ENCODE results near the gene EHD4.

Gene EHD4

DNA sequence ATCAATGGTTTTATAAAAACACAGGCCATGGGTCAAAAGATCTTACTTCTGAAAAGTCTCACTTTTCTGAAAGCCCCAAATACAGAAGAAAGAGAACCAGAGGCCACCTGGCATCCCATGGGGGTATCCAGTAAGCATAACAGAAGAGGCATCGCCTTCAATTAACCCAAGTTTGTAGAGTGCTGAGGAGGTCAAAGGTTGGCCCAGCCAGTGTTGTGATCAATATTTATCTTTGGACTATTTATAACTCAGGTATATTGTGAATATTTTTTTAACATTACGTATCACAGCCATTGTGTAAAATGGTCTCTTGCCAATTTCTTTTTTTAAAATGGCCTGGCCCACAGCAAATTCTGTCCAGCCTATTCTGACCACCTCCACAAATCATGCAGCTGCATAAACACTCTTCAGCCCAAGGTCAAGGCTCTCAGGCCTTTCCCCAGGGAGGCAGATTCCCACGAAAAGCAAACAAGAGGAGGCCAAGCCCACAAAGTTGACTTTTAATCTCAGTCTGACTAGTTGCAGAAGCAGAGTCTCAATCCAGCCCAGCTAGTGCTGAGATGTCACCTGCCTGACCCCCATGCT, 52.3 kb downstream of the EHD4 start:
- DNase-seq (ENCODE audit: low read depth in 2 of 2), result no peak

GRCh38 chr15:41919201-41919820, 53.0 kb downstream of the EHD4 start:
- no peak for DNase-seq (ENCODE audit: low read depth in 2 of 2)

DNA sequence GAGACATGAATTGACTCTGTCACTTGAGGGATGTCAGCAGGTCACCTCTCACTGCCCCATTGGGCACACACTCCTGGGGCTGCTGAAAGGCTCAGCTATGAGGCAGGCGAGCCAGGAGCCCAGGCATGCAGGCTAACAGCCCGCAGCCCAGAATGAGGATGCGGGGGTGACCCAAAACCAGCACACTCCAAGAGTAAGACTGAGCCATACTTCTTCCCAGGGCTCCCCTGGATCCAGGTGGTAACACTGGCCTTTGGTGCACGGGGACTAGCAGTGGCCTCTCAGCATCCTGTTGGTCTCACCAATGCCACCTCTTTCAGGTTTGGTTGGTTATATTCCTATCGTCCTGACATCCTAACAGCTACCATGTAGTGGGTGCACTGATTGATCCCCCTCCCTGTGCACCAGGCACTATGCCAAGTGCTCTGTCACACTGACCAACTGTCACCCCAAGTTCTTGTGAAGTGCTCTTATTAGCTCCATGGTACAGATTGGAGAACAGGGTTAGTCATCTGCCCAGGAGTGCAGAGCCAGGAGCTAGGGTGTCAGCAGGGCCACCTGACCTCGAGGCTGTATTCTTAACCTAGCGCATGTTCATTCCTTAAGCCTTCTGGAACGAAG, 53.7 kb downstream of the EHD4 start:
- DNase-seq (ENCODE audit: low read depth in 2 of 2), result no peak

DNA sequence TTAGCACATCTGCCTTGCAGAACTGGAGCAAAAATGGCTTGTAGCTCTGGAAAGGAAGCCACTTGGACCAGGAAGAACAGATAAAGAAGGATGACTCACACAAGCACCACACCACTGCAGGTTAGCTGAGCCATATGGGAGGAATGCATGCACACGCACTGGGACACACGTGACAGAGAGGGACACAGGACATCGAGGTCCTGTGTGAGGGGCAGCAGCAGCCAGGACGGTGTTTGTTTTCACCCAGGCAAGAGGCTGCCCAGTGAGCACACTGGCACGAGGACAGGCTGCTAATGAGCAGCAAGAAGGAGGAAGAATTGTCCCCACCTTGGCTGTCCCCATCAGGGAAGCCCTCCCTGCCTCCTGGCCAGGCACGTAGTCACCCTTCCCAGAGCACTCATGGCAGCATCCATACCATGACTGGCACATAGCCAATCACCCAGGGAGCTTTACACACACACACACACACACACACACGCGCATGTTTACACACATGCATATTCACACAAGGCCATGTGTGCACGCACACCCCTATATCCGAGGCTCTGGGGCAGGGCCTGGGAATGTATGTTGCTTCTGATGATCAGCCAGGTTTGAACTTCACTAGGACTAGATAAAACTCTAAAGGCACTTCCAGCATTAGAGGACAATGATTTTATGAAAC, 54.5 kb downstream of the EHD4 start:
- DNase-seq (ENCODE audit: low read depth in 2 of 2), result no peak

DNA sequence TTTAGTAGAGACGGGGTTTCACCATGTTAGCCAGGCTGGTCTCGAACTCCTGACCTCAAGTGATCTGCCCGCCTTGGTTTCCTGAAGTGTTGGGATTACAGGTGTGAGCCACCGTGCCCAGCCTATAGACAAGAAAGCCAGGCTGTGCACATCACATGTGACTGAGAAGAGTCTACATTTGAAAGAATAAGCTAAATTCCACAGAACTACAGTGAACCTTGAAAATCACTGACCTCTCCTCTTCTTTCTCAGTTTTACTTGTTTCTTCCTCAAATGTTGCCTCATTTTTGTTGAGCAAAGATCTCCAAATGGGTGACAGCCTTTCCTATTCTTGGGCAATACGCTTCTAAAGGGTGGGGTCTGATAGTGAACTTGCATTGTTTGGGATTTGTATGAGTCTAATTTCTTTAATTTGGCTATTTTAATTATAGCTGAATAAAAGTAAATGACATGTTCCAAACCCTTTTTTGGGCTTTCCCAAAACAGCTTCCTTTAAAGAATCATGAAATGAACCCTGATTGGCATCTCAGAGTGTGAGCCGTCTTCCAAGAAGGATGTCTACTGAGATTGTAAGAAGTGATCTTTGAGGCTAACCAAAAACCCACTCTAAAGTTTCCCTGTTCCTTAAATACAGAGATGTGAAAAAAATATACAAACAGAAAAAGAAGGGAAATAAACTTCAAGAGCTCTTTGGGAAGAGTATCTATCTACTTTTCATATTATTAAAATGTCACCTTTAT, 56.9 kb downstream of the EHD4 start:
- DNase-seq (ENCODE audit: low read depth in 2 of 2), result no peak

GRCh38 chr15:41914411-41914810, 57.9 kb downstream of the EHD4 start:
- no peak for DNase-seq (ENCODE audit: low read depth in 2 of 2)

DNA sequence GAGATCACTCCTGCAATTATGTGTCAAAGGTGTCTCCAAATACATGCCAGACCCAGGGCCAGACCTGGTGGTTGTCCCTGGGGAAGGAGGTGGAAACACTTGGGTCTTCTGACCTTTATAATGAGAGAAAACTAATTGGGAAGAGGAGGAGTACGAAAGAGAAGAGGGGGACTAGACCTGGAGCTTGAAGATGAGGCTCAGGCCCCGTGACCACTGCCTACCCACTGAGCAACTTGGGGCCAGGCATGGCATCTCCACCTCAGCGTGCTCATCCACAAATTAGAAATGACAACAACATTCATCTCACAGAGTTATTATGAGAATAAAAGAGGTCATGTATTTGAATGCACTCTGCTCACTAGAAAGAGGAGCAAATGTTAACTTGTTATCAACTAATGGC, 59.1 kb downstream of the EHD4 start:
- DNase-seq (ENCODE audit: low read depth in 2 of 2), result no peak

DNA sequence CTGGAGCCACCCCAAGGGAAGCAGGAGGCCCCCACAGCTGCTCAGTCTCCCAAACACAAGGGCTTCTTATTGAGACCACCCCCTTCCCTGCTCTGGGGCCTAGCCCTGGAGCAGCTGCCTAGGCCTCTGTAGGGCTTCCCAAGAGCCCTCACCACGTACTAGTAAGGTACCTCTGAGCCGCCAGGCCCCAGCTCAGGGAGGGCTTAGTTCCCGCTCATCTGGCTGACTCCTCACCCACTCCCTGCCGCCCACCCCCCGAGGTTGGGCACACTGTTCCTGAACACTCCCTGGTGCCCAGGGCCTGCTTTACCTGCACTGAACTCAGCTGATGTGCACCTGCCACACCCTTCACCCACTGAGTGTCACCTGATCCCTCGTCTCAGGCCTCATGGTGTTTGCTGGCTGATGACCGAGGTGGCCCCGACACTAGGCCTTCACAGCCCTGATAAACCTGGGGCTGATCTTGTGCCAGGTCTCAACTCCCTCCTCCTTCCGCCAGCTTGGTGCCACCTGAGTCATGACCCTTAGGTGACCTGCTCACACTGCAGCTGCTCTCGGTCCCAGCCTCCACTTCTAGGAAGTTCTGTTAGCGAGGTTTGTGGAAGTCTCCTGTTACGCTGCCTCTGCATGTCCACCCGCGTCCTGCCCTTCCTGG, 60.5 kb downstream of the EHD4 start:
- no peak for DNase-seq (ENCODE audit: low read depth in 2 of 2)

DNA sequence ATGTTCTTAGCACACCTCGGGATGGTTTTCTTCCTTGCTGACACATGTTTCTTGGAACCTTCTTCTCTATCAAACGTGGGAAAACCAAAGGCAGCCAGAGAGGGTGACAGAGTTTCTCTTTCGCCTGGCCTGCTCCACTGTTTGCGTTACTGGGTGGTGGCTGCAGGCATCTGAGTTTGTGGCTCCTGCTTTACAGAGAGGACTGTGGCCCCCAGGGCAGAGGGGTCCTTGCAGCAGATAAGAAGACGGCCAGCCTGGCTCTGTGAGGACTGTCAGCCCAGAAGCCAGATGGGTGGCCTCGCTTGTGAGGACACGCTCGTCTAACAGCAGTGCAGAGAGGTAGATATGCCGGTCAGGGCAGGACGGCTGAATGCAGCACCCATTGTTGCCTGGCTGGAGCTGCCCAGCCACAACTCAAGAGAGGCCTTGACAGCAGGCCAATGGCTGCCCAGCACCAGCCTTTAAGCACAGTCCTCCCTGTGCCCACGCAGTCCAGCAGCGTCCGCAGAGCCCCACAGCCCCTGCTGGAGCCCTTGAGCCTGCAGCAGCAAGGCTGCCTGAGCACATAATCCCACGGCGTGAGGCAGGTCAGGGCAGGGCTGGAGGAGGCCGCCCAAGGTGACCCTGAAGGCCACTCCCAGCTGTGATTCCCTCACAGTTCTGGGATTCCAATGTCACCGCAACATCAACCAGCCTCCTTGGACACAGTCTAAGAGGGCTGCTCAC, 63.5 kb downstream of the EHD4 start:
- no peak for DNase-seq (ENCODE audit: low read depth in 2 of 2)

- no peak for DNase-seq (ENCODE audit: low read depth in 2 of 2)
Observed at GRCh38 chr15:41907141-41907540, 65.2 kb downstream of the EHD4 start.

DNA sequence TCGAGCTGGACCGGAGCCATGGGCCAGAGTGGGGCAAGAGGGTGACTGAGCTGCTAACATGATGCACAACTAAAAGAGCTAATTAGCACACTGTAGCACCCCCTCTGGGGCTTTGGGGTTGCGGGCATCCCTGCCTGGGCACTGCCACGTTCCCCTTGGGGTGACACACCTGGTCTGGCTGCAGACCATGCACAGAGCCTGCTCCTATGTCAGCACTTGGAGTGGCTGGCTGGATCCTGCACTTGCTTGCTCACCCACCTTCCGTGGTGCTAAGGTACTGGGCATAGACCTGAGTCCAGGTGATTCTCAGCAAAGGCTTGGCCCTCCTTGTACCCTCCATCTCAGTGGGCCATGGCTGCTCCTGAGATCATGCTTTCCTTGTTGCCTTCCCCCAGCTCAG, 65.7 kb downstream of the EHD4 start:
- no peak for DNase-seq (ENCODE audit: low read depth in 2 of 2)

DNA sequence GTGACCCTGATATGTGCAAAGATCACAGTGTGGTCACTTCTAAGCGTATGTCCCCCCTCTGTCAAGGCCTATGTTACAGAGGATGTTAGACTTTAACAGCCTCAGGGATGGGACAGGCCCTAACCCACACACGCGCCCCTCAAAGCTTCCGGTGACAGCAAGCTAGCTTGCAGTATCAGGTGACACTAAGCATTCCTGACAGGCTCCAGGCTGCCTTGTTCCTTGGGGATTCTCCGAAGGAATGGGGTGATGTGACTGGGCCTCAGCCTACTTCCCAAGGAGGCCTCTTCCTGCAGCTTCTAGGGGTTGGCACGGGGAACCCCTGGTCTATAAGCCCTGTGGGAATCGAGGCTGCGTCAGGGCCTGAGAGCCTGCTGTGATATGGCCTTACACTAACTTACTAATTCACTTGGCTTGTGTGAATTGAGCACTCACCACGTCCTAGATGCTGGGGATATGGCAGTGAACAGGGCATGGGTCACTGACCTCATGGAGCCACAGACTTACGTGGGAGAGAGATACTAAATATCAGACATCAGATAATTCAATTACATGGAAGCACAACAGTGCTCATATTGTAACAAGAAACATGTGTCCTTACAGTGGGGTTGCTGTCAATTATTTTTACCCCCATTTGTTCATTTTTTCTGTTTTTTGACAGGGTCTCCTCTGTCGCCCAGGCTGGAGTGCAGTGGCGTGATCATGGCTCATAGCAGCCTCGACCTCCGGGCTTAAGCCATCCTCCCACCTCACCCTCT, 67.1 kb downstream of the EHD4 start:
- no peak for DNase-seq (ENCODE audit: low read depth in 2 of 2)

- DNase-seq (ENCODE audit: low read depth in 2 of 2), result peak in 1 of 2 donors; percentile 51
Observed at GRCh38 chr15:41904541-41905005, 67.8 kb downstream of the EHD4 start.

- no peak for DNase-seq (ENCODE audit: low read depth in 2 of 2)
Observed at GRCh38 chr15:41903782-41904181, 68.6 kb downstream of the EHD4 start.

DNA sequence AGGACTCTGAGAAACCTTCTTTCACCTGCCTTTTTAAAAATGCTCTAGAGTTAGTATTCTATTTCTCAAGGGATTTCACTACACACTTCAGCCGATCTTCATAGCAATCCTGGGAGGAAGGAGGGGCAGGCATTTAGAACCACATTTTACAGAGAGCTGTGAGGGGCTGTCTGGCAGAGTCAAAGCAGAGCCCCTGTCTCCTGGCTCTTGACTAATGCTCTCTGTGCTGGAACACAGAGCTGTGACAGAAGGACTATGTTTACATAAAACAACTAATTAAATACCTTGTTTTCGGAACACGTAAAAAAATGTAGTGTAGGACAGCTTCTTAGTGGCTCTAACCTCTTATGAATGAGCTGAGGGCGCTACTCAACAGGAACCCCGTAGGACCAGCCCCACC, 70.9 kb downstream of the EHD4 start:
- no peak for DNase-seq (ENCODE audit: low read depth in 2 of 2)

DNA sequence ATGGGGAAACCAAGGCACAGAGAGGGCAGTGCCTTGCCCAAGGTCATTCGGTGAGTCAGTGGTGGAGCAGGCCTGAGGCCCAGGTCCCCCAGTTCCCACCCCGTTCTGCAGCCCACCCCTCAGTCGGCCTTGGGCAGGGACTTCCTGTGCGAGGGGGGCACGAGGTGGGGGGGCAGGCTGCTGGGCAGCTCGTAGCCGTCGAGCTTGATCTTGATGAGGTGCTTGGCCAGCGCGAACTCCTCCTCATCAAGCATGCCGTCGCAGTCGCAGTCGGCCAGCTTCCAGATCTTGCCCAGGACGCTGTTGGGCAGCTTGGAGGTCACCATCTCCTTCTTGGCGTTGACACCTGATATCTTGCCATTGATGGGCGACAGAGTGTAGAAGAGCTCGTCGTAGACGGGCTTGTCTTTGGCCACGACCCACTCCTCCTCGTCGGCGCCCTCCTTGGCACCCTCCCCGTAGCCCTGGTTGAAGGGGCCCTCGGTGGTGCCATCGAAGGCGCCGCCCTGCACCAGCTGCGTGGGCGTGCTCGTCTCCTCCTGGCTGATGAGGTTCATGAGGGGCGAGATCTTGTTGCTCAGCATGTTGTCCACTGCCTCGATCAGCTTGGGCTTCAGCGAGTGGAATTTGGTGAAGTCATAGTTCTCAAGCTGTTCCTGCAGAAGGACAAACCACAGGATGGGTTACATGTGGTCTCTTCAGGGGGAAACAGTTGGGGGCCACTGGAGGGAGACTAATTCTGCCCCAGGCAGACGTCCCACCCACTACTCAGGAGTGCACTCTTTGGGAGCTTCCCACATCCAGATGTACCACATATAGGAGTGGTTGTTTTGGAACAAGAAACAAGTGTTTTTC, 71.6 kb downstream of the EHD4 start:
- no peak for DNase-seq (ENCODE audit: low read depth in 2 of 2)

- no peak for DNase-seq (ENCODE audit: low read depth in 2 of 2)
Observed at GRCh38 chr15:41899854-41900442, 72.4 kb downstream of the EHD4 start.

DNA sequence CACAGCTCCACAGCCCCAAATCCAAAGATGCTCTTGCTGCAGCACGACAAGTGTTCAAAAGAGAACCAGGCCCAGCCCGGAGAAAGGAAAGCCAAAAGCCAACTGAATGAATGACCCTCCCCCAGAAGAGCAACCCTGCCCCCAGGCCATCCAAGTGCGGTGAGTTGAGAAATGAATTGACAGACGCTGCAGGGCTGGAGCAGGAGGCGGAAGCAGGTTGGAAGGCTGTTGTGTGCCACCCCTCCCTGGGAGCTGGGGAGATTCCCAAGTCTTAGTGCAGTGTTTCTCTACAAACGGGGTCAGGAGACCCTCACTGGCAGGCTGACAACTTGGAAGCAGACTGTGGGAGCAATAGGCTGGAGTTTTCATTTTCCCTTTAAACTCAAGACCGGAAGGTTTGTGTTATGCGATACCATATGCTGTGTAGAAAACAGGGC, 75.0 kb downstream of the EHD4 start:
- no peak for DNase-seq (ENCODE audit: low read depth in 2 of 2)

- DNase-seq (ENCODE audit: low read depth in 2 of 2), result no peak
Observed at GRCh38 chr15:41896566-41896965, 75.8 kb downstream of the EHD4 start.

Measured in stimulated activated CD8-positive, alpha-beta memory T cell treated with anti-CD3 and anti-CD28 coated beads, Interleukin-2, amount 100 ng/mL, for 48 hours (primary cell).